Measurements from ENCODE around the gene SAPCD1.
A peak's percentile ranks its signal among the peaks of the same experiment; 100 is the strongest.
"Not testable (repeated sequence)": the region's sequence is repeated elsewhere in the genome, so short reads cannot be mapped to it uniquely, and the experiment has no call there.

SAPCD1 gene

DNA sequence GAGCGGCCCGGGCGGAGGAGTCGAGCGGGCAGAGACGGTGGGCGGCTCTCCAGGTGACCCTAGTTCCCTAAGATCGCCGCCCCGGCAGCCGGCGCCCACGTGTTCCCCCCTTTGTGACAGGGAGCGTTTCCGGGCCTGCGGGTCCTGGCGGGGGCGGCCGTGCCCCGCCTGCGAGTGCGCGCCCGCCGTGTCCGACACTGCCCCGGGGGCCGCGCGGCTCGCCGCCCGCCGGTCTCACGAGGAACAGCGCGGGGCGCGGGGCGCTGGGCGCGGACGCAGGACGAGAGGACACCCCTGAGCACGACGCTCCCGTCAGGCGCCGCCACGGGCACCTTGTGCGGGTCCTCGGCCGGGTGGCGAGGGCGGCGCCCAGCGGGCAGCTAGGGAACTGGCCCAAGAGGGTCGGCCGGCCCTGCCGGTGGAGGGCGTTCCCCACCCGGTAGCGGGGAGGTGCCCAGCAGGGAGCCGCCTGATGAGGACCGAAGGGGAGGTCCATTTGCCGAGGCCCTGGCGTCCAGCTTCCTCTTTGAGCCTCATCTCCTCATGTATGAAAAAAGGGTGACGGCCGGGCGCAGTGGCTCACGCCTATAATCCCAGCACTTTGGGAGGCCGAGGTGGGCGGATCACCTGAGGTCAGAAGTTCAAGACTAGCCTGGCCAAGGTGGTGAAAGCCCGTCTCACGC is 33.3 kb downstream of the SAPCD1 start, which contains the start of gene VARS1:
VARS1 (minus strand) TSS at position 137 of the 683 bp plus-strand sequence. CDS start 535 bp downstream, outside the sequence.
- WGBS = 2% methylated on average over 75 of the region's 75 CpGs
- Histone ChIP-seq H3K9me3 (ENCODE audit: insufficient read depth, low read depth, low read length) (no peaks in the 10 kb centered on the region), H3K27ac (ENCODE audit: low read depth, low read length) (peak within 1 kb of the TSS; percentile 94), H3K4me1 (ENCODE audit: insufficient read depth, low read length) (0 out of 2 replicates have a peak, but pooled peaks cover 5% of the 10 kb centered on the region), H3K36me3 (ENCODE audit: insufficient read depth, low read length) (peaks cover 49% of the 10 kb centered on the region), H3K27me3 (ENCODE audit: insufficient read depth, low read length) (no peaks in the 10 kb centered on the region), H3K4me3 (ENCODE audit: low read length) (peak within 1 kb of the TSS; percentile 96), H3K9ac (ENCODE audit: low read depth, low read length) (peak within 1 kb of the TSS; percentile 98)

DNA sequence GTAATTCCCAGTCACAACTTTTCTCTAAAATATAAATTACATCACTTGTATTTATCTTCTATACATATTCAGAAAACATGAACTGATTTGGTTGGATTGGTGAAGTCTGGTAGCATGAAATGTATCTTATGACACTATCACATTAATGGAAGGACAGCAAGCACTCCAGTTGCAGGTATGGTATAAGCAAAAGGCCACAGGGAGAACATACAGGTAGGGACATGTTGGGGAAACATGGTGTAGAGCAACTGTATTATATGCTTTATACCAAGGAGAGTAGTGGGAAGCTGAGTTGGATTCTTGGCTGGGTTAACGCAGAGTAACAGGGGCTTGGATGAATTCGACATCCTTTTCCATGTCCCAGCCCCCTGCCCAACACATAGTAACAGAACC is 34.5 kb downstream of the SAPCD1 start:
- no peaks in the 10 kb centered on the region for H3K27me3 ChIP-seq (ENCODE audit: insufficient read depth, low read length)
- no peak overlapping the region for H3K9ac ChIP-seq (ENCODE audit: low read depth, low read length)
- no peak overlapping the region for H3K27ac ChIP-seq (ENCODE audit: low read depth, low read length)
- H3K9me3 ChIP-seq (ENCODE audit: insufficient read depth, low read depth, low read length) = no peaks in the 10 kb centered on the region
- H3K4me3 ChIP-seq (ENCODE audit: low read length) = no peak overlapping the region
- 98% methylated on average over 2 of the region's 2 CpGs for WGBS
- peaks cover 49% of the 10 kb centered on the region for H3K36me3 ChIP-seq (ENCODE audit: insufficient read depth, low read length)
- 0 out of 2 replicates have a peak, but pooled peaks cover 5% of the 10 kb centered on the region for H3K4me1 ChIP-seq (ENCODE audit: insufficient read depth, low read length)

DNA sequence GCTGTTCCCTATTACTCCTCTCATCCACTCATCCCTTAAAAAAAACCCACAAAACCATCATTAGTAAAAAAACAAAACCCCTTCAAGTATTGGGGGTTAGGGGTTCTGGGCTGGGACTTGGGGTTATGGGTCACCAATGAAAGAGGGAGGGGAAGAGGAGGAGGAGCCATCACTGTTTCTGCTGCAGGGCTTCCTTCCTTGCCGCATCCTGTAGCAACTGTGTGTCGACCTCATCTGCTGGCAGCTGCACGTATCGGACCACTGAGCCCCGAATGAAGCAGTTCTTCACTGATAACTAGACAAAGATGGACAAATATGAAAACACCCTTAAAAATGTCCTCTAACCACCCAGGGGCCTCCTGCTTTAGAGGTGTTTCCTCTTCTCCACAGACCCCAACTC is 35.1 kb downstream of the SAPCD1 start:
- Histone ChIP-seq H3K27ac (ENCODE audit: low read depth, low read length) (no peak overlapping the region), H3K9ac (ENCODE audit: low read depth, low read length) (no peak overlapping the region), H3K27me3 (ENCODE audit: insufficient read depth, low read length) (no peaks in the 10 kb centered on the region), H3K36me3 (ENCODE audit: insufficient read depth, low read length) (peaks cover 49% of the 10 kb centered on the region), H3K4me3 (ENCODE audit: low read length) (no peak overlapping the region), H3K4me1 (ENCODE audit: insufficient read depth, low read length) (0 out of 2 replicates have a peak, but pooled peaks cover 5% of the 10 kb centered on the region), H3K9me3 (ENCODE audit: insufficient read depth, low read depth, low read length) (no peaks in the 10 kb centered on the region)
- WGBS = 92% methylated on average over 5 of the region's 5 CpGs

DNA sequence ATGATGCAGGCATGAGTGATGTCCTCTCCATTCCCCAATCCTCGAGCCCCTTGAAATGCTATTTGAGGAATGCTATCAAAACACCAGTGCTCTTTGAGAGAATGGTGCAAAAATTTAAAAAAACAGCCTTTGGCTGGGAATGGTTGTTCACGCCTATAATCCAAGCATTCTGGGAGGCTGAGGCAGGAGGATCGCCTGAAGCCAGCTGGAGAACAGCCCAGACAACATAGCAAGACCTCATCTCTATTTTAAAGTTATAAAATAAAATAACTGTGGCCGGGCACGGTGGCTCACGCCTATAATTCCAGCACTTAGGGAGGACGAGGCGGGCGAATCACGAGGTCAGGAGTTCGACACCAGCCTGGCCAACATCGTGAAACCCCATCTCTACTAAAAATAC is 37.3 kb downstream of the SAPCD1 start:
- no peak overlapping the region for H3K27ac ChIP-seq (ENCODE audit: low read depth, low read length)
- no peaks in the 10 kb centered on the region for H3K9me3 ChIP-seq (ENCODE audit: insufficient read depth, low read depth, low read length)
- WGBS = 97% methylated on average over 11 of the region's 12 CpGs
- H3K4me1 ChIP-seq (ENCODE audit: insufficient read depth, low read length) = no peaks in the 10 kb centered on the region
- H3K4me3 ChIP-seq (ENCODE audit: low read length) = no peak overlapping the region
- no peaks in the 10 kb centered on the region for H3K27me3 ChIP-seq (ENCODE audit: insufficient read depth, low read length)
- H3K36me3 ChIP-seq (ENCODE audit: insufficient read depth, low read length) = peaks cover 59% of the 10 kb centered on the region
- H3K9ac ChIP-seq (ENCODE audit: low read depth, low read length) = no peak overlapping the region

DNA sequence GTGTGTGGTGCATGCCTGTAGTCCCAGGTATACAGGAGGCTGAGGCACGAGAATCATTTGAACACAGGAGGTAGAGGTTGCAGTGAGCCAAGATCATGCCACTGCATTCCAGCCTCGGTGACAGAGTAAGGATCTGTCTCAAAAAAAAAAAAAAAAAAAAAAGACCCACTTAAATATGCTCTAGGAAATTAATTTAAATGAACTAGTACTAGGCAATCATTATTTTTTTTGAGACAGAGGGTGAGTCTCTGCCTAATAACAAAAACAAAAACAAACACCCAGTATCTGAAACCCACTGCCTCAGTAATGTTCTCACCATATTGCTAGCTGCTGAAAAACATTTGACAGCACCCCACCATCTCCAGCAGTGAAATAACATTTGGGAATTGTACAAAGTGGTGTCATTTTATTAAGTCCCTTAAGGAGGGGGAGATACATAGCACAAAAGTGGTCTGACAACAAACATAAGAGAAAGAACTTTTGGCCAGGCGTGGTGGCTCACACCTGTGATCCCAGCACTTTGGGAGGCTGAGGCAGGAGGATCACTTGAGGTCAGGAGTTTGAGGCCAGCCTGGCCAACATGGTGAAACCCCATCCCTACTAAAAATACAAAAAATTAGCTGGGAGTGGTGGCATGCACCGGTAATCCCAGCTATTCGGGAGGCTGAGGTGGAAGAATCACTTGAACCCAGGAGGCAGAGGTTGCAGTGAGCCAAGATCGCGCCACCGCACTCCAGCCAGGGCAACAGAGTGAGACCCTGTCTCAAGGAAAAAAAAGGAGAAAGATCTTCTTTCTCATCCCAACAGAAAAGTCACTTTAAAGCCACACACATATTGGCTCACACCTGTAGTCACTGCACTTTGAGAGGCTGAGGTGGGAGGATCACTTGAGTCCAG is 38.8 kb downstream of the SAPCD1 start:
- not testable (repeated sequence) for H3K27ac ChIP-seq (ENCODE audit: low read depth, low read length); H3K4me1 ChIP-seq (ENCODE audit: insufficient read depth, low read length); H3K4me3 ChIP-seq (ENCODE audit: low read length); H3K9me3 ChIP-seq (ENCODE audit: insufficient read depth, low read depth, low read length); H3K9ac ChIP-seq (ENCODE audit: low read depth, low read length); H3K27me3 ChIP-seq (ENCODE audit: insufficient read depth, low read length)
- H3K36me3 ChIP-seq (ENCODE audit: insufficient read depth, low read length) = peaks cover 59% of the 10 kb centered on the region
- 94% methylated on average over 7 of the region's 8 CpGs for WGBS

DNA sequence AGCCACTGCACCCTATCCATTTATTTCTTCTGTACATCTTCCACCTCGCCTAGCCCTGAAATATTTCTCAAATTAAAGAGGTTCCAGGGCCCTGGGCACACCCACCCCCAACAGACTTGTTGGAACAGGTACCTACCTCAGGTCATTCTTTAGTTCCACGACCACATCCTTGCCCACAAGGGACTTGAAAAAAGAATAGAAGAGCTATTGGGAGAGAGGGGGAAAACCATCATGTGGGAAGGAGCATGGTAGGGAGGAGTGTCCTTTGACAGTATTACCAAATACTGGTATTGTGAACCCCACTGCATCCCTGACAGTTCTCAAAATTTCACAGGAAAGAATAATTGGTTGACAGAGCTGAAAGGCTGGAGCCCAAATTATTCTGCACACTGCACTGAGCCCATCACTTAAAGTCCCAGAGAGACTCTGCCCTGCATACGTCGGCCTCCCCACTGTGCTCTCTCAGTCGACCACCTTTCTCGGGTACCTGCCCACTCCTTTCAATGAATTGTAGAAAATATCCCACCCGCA is 43.5 kb downstream of the SAPCD1 start:
- no peaks in the 10 kb centered on the region for H3K9me3 ChIP-seq (ENCODE audit: insufficient read depth, low read depth, low read length)
- peak overlapping the region; percentile 95 for H3K9ac ChIP-seq (ENCODE audit: low read depth, low read length)
- peaks cover 6% of the 10 kb centered on the region; the same call in 1 of the 2 replicates for H3K4me1 ChIP-seq (ENCODE audit: insufficient read depth, low read length)
- peak overlapping the region; percentile 98 for H3K27ac ChIP-seq (ENCODE audit: low read depth, low read length)
- H3K4me3 ChIP-seq (ENCODE audit: low read length) = peak overlapping the region; percentile 94
- H3K36me3 ChIP-seq (ENCODE audit: insufficient read depth, low read length) = peaks cover 34% of the 10 kb centered on the region
- no peaks in the 10 kb centered on the region for H3K27me3 ChIP-seq (ENCODE audit: insufficient read depth, low read length)
- WGBS = 23% methylated on average over 7 of the region's 7 CpGs

DNA sequence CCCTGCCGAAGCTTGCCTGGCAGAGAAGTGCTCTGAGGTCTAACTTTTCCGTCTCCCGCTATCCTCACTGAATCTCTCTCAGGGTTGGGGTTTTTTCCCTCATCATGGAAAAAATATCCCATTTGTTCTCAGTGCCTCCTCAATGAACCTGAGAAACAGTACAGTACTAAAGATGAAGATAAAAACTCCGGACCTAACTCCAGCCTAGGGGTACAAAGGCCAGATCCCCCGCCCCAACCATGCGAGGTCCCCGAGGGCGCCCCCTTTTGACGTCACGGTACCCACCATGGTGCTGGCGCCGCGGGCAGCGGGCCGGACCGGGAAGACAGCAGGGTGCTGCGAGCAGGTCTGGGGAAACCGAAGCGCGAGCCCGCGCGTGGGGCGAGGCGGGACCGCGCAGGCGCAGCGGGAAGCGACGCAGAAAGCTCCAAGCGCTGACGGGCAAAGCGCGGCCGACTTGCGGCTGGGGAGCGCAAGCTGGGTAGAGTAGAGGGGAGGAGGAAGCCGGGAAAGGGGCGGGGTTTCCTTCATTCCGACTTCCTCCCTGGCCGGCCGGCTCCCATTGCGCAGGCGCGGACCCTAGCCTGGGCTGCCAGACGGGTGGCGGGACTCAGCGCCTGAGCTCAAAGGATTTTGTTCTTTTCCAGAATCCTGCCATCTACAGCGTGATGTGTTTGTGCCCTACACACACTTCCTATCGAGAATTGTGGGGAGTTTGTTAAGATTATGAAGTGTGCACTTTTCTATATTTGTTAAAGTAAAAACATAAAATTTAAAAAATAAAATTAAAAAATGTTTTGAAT is 44.2 kb downstream of the SAPCD1 start, which contains the start of gene LSM2:
LSM2 (minus strand) TSS at position 497 of the 803 bp plus-strand sequence; CDS start at position 288, 209 bp downstream.
- Histone ChIP-seq H3K4me1 (ENCODE audit: insufficient read depth, low read length) (peaks cover 6% of the 10 kb centered on the region; the same call in 1 of the 2 replicates), H3K9ac (ENCODE audit: low read depth, low read length) (peak within 1 kb of the TSS; percentile 95), H3K4me3 (ENCODE audit: low read length) (peak within 1 kb of the TSS; percentile 94), H3K27ac (ENCODE audit: low read depth, low read length) (peak within 1 kb of the TSS; percentile 98), H3K27me3 (ENCODE audit: insufficient read depth, low read length) (no peaks in the 10 kb centered on the region), H3K9me3 (ENCODE audit: insufficient read depth, low read depth, low read length) (no peaks in the 10 kb centered on the region), H3K36me3 (ENCODE audit: insufficient read depth, low read length) (peaks cover 27% of the 10 kb centered on the region)
- WGBS = under 1% methylated on average over 49 of the region's 51 CpGs

DNA sequence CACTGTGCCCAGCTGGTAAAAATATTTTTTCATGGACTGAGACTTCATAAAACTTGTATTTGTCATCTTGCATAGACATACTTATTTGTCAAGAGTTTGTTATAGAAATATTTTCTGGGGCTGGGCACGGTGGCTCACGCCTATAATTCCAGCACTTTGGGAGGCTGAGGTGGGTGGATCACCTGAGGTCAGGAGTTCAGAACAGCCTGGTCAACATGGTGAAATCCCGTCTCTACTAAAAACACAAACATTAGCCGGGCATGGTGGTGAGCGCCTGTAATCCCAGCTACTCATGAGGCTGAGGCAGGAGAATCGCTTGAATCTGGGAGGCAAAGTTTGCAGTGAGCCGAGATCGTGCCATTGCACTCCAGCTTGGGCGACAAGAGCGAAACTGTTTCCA is 46.1 kb downstream of the SAPCD1 start:
- H3K9ac ChIP-seq (ENCODE audit: low read depth, low read length); H3K9me3 ChIP-seq (ENCODE audit: insufficient read depth, low read depth, low read length); H3K36me3 ChIP-seq (ENCODE audit: insufficient read depth, low read length); H3K27me3 ChIP-seq (ENCODE audit: insufficient read depth, low read length); H3K4me3 ChIP-seq (ENCODE audit: low read length); H3K27ac ChIP-seq (ENCODE audit: low read depth, low read length); H3K4me1 ChIP-seq (ENCODE audit: insufficient read depth, low read length): not testable (repeated sequence)
- WGBS = 90% methylated on average over 8 of the region's 10 CpGs

DNA sequence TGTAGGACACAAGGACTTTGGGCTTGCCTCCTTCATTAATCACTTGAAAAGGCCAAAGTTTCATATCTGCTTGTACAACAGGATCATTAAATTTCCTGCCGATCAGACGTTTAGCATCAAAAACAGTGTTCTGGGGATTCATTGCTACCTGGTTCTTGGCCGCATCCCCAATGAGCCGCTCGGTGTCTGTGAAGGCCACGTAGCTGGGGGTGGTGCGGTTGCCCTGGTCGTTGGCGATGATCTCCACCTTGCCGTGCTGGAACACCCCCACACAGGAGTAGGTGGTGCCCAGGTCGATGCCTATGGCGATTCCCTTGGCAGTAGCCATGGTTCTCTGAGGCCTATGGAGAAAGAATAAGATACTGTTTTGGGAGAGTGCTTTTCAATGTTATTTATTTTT is 49.2 kb downstream of the SAPCD1 start:
- H3K9me3 ChIP-seq (ENCODE audit: insufficient read depth, low read depth, low read length) = no peaks in the 10 kb centered on the region
- H3K27ac ChIP-seq (ENCODE audit: low read depth, low read length) = no peak overlapping the region
- H3K36me3 ChIP-seq (ENCODE audit: insufficient read depth, low read length) = no peaks in the 10 kb centered on the region
- H3K9ac ChIP-seq (ENCODE audit: low read depth, low read length) = no peak overlapping the region
- H3K27me3 ChIP-seq (ENCODE audit: insufficient read depth, low read length) = no peaks in the 10 kb centered on the region
- H3K4me3 ChIP-seq (ENCODE audit: low read length) = no peak overlapping the region
- 95% methylated on average over 12 of the region's 12 CpGs for WGBS
- H3K4me1 ChIP-seq (ENCODE audit: insufficient read depth, low read length) = peaks cover 3% of the 10 kb centered on the region; the same call in 1 of the 2 replicates

DNA sequence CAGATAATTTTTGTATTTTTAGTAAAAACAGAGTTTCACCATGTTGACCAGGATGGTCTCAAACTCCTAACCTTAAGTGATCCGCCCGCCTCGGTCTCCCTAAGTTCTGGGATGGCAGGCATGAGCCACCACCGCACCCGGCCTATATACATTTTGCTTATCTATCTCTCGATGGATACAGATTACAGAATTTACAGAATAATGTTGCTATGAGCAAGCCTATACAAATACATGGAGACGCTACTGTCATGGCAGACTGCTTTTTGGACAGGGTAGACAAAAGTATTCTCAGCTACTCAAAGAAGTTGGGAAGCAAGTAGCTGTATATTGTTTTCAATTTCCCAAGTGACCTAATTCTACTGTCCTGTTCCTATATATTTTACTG is 51.0 kb downstream of the SAPCD1 start:
- 93% methylated on average over 7 of the region's 7 CpGs for WGBS
- Histone ChIP-seq H3K9me3 (ENCODE audit: insufficient read depth, low read depth, low read length) (no peaks in the 10 kb centered on the region), H3K27ac (ENCODE audit: low read depth, low read length) (no peak overlapping the region), H3K36me3 (ENCODE audit: insufficient read depth, low read length) (no peaks in the 10 kb centered on the region), H3K4me1 (ENCODE audit: insufficient read depth, low read length) (peaks cover 3% of the 10 kb centered on the region; the same call in 1 of the 2 replicates), H3K9ac (ENCODE audit: low read depth, low read length) (no peak overlapping the region), H3K27me3 (ENCODE audit: insufficient read depth, low read length) (no peaks in the 10 kb centered on the region), H3K4me3 (ENCODE audit: low read length) (peak overlapping the region; percentile 69)
